H1 (cell line): ENCODE measurements around the gene MED17. TPM values are rescaled to one million over a fixed set of nuclear protein-coding genes. Genes with fewer than 3 reads are reported as not detected.

Experiments
- CTCF ChIA-PET: fragments of 300-600 bp; sonication (Branson Sonifier 250); formaldehyde crosslinking; loops from one replicate; lab custom pipeline; 2021; ENCODE audit not compliant: partially characterized antibody; lab: Charles Lee
- POLR2A ChIA-PET: fragments of 300-600 bp; sonication (Branson Sonifier 250); formaldehyde crosslinking; loops from one replicate; lab custom pipeline; 2021; ENCODE audit warnings: inconsistent platforms; ENCODE audit not compliant: partially characterized antibody; lab: Charles Lee
- DNase-seq, 2 experiments: peaks; one replicate each; pipeline versions ENCODE4 v3.0.0 to v3.0.0-alpha.2; 2010 to 2022; ENCODE audit warnings: low spot score in 2 of 2, low read depth in 1 of 2, mixed read lengths in 1 of 2
- FAIRE-seq: peaks from 2 replicates; lab custom pipeline; 2011; peaks lifted over from hg19 to GRCh38; lab: Jason Lieb, UNC
- H2AFZ ChIP-seq: 2 replicates; pipeline ENCODE4 v1.8.1; 2012; ENCODE audit warnings: low read length, inconsistent platforms
- H2AK5ac ChIP-seq: 2 replicates; pipeline ENCODE4 v1.6.1; 2013; ENCODE audit warnings: low read depth, low read length
- H2BK120ac ChIP-seq: replicated peaks from 2 replicates; pipeline ENCODE3; 2013; ENCODE audit warnings: low read depth, low read length, inconsistent platforms
- H2BK12ac ChIP-seq: 2 replicates; pipeline ENCODE4 v1.6.1; 2013; ENCODE audit warnings: low read depth, low read length
- H2BK15ac ChIP-seq: 2 replicates; pipeline ENCODE4 v1.6.1; 2013; ENCODE audit warnings: low read length
- H2BK20ac ChIP-seq: 2 replicates; pipeline ENCODE4 v1.6.1; 2013; ENCODE audit warnings: low read length
- H2BK5ac ChIP-seq: 2 replicates; pipeline ENCODE4 v1.6.1; 2013; ENCODE audit warnings: low read depth, low read length
- H3K14ac ChIP-seq: 2 replicates; pipeline ENCODE4 v1.6.1; 2013; ENCODE audit warnings: inconsistent platforms; ENCODE audit not compliant: insufficient read length
- H3K18ac ChIP-seq: 2 replicates; pipeline ENCODE4 v1.6.1; 2013; ENCODE audit warnings: low read length; ENCODE audit errors: extremely low read depth
- H3K23ac ChIP-seq: 2 replicates; pipeline ENCODE4 v1.6.1; 2013; ENCODE audit warnings: inconsistent platforms; ENCODE audit not compliant: insufficient read length
- H3K23me2 ChIP-seq: 2 replicates; pipeline ENCODE4 v1.6.1; 2013; ENCODE audit warnings: low read depth, low read length
- H3K27ac ChIP-seq: 2 replicates; pipeline ENCODE4 v1.6.1; 2011; ENCODE audit warnings: low read depth, low read length, inconsistent platforms
- H3K27me3 ChIP-seq, 4 experiments: replicated peaks in 1 of 4; 1 replicate in 1 of 4; 2 replicates in 3 of 4; pipeline versions ENCODE4 v1.6.1 to v1.8.1; 2011 to 2013; ENCODE audit warnings: low read length in 3 of 4, mild to moderate bottlenecking in 3 of 4, inconsistent platforms in 2 of 4, mixed read lengths in 2 of 4, moderate library complexity in 1 of 4; ENCODE audit not compliant: control insufficient read depth in 3 of 4, insufficient read depth in 3 of 4; ENCODE audit errors: extremely low read depth in 1 of 4
- H3K36me3 ChIP-seq, 4 experiments: 2 replicates each; pipeline versions ENCODE4 v1.6.1 to v1.8.1; 2011 to 2013; ENCODE audit warnings: mild to moderate bottlenecking in 4 of 4, low read length in 3 of 4, moderate library complexity in 2 of 4, control low read depth in 1 of 4, inconsistent platforms in 1 of 4; ENCODE audit not compliant: insufficient read depth in 4 of 4, control insufficient read depth in 2 of 4
- H3K4ac ChIP-seq: replicated peaks from 2 replicates; pipeline ENCODE3; 2013; ENCODE audit warnings: low read length, low read depth, mixed read lengths, inconsistent platforms; ENCODE audit not compliant: insufficient read length
- H3K4me1 ChIP-seq, 4 experiments: replicated peaks in 1 of 4; 1 replicate in 1 of 4; 2 replicates in 3 of 4; pipeline versions ENCODE4 v1.6.1 to v1.8.1; 2011 to 2013; ENCODE audit warnings: low read length in 3 of 4, inconsistent platforms in 2 of 4, mixed read lengths in 1 of 4; ENCODE audit not compliant: insufficient read depth in 4 of 4, control insufficient read depth in 3 of 4
- H3K4me2 ChIP-seq, 2 experiments: 2 replicates each; pipeline versions ENCODE4 v1.6.1 to v1.8.1; 2011 to 2013; ENCODE audit warnings: low read depth in 2 of 2, low read length in 2 of 2, control low read depth in 1 of 2, inconsistent platforms in 1 of 2, mild to moderate bottlenecking in 1 of 2; ENCODE audit not compliant: insufficient read depth in 1 of 2
- H3K4me3 ChIP-seq, 4 experiments: fragments of 200-600, 300-600 bp in 1 of 4; sonication (generic), shearing (Covaris generic), sonication (Bioruptor Twin) in 1 of 4; 2 replicates each; pipeline versions ENCODE4 v1.5.1 to v1.8.1; 2011 to 2016; ENCODE audit warnings: low read length in 4 of 4, low read depth in 3 of 4, control low read depth in 2 of 4, inconsistent platforms in 2 of 4, mild to moderate bottlenecking in 2 of 4, mixed read lengths in 1 of 4, moderate library complexity in 1 of 4; ENCODE audit not compliant: insufficient read depth in 2 of 4; ENCODE audit errors: extremely low read depth in 1 of 4
- H3K56ac ChIP-seq: replicated peaks from 2 replicates; pipeline ENCODE3; 2013; ENCODE audit warnings: low read depth, mild to moderate bottlenecking, mixed read lengths, low read length, inconsistent platforms; ENCODE audit not compliant: insufficient read length
- H3K79me1 ChIP-seq: 2 replicates; pipeline ENCODE4 v1.6.1; 2013; ENCODE audit warnings: low read depth, low read length, control low read depth
- H3K79me2 ChIP-seq, 2 experiments: 2 replicates each; pipeline versions ENCODE4 v1.6.1 to v1.8.1; 2012 to 2013; ENCODE audit warnings: low read length in 2 of 2, mild to moderate bottlenecking in 2 of 2, inconsistent platforms in 1 of 2; ENCODE audit not compliant: insufficient read depth in 2 of 2, control insufficient read depth in 1 of 2
- H3K9ac ChIP-seq, 4 experiments: replicated peaks in 1 of 4; 1 replicate in 1 of 4; 2 replicates in 3 of 4; pipeline versions ENCODE4 v1.6.1 to v1.8.1; 2011 to 2013; ENCODE audit warnings: low read depth in 3 of 4, low read length in 3 of 4, control low read depth in 2 of 4, mild to moderate bottlenecking in 2 of 4, moderate library complexity in 2 of 4, inconsistent platforms in 1 of 4; ENCODE audit errors: extremely low read depth in 1 of 4
- H3K9me3 ChIP-seq, 2 experiments: 2 replicates each; pipeline versions ENCODE4 v1.6.1 to v1.8.1; 2012 to 2013; ENCODE audit warnings: mild to moderate bottlenecking in 2 of 2, moderate library complexity in 2 of 2, control low read depth in 1 of 2, inconsistent platforms in 1 of 2, low read depth in 1 of 2, low read length in 1 of 2, mixed read lengths in 1 of 2; ENCODE audit not compliant: insufficient read depth in 2 of 2
- H4K20me1 ChIP-seq, 2 experiments: replicated peaks in 1 of 2; 2 replicates each; pipeline versions ENCODE3 to v1.8.1; 2011 to 2013; ENCODE audit warnings: inconsistent platforms in 2 of 2, low read length in 2 of 2, mild to moderate bottlenecking in 1 of 2; ENCODE audit not compliant: insufficient read depth in 2 of 2, control insufficient read depth in 1 of 2
- H4K5ac ChIP-seq: 2 replicates; pipeline ENCODE4 v1.6.1; 2013; ENCODE audit warnings: low read length, low read depth, mixed read lengths, inconsistent platforms; ENCODE audit not compliant: insufficient read length
- H4K8ac ChIP-seq: 2 replicates; pipeline ENCODE4 v1.8.0; 2013; ENCODE audit warnings: mild to moderate bottlenecking, moderate library complexity, low read length, inconsistent platforms; ENCODE audit not compliant: insufficient read depth; ENCODE audit errors: extremely low read depth
- H4K91ac ChIP-seq: replicated peaks from 2 replicates; pipeline ENCODE3; 2013; ENCODE audit warnings: low read length, mixed read lengths, inconsistent platforms; ENCODE audit not compliant: insufficient read length
- ASH2L ChIP-seq: fragments of 200-600, 300-600 bp; sonication (generic); IDR thresholded peaks from one replicate; pipeline ENCODE4 v1.7.1; 2017; ENCODE audit warnings: low read length
- BRCA1 ChIP-seq: IDR thresholded peaks from 2 replicates; pipeline ENCODE4 v1.6.1; 2012; ENCODE audit warnings: low read depth, low read length, improper control_type of control experiment
- EGR1 ChIP-seq: IDR thresholded peaks from 2 replicates; pipeline ENCODE4 v1.6.1; 2011; ENCODE audit warnings: low read depth, low read length, borderline replicate concordance
- MAFK ChIP-seq: IDR thresholded peaks from 2 replicates; pipeline ENCODE4 v1.6.1; 2012; ENCODE audit warnings: low read depth, mild to moderate bottlenecking, improper control_type of control experiment, low read length
- WGBS, 2 experiments: shearing (Covaris generic) in 1 of 2; methylation state at CpG; one replicate each; pipeline versions ENCODE4 v1.1.6 to v1.1.7; 2013 to 2015; ENCODE audit warnings: low lambda C conversion rate in 2 of 2, mixed read lengths in 2 of 2, inconsistent platforms in 1 of 2, low coverage in 1 of 2, missing lambda C conversion rate in 1 of 2; ENCODE audit not compliant: insufficient replicate concordance in 2 of 2, insufficient coverage in 1 of 2, insufficient read length in 1 of 2; ENCODE audit errors: extremely low coverage in 1 of 2, missing lambda C conversion rate in 1 of 2; 5-methylcytosine and 5-hydroxymethylcytosine counted together
- long read RNA-seq, 2 experiments: library from RNA in 1 of 2; library from capped mRNA in 1 of 2; stranded (forward); transcript quantifications; one replicate each; pipeline ENCODE4 v2.0.0, GENCODE V29; 2021; ENCODE audit warnings: inconsistent platforms in 1 of 2
- polyA minus RNA-seq, 3 experiments: library from RNA; depleted of rRNA, polyadenylated mRNA; stranded (reverse); fragments of >200 nt; gene quantifications; 1 replicate in 2 of 3; 2 replicates in 1 of 3; pipeline ENCODE4 v1.2.3, GENCODE V29; 2011
- polyA plus RNA-seq, 7 experiments: library from polyadenylated mRNA; depleted of rRNA in 3 of 7; stranded (reverse) in 5 of 7; unstranded in 2 of 7; fragments of >200 nt in 5 of 7; fragments of 200-250 nt in 2 of 7; gene quantifications; 1 replicate in 5 of 7; 2 replicates in 1 of 7; 4 replicates in 1 of 7; pipeline versions ENCODE4 v1.2.1 to v1.2.3, GENCODE V29; 2011 to 2013; ENCODE audit warnings: missing spikeins in 2 of 7, mixed read lengths in 2 of 7
- total RNA-seq: library from RNA; stranded (reverse); fragmentation: NEBNext Ultra II Directional; extraction: Animal tissue kit (Norgen Biotek cat#: 25700); gene quantifications from 2 replicates; pipeline ENCODE4 v1.2.1, GENCODE V29; 2021

MED17 gene, protein sequence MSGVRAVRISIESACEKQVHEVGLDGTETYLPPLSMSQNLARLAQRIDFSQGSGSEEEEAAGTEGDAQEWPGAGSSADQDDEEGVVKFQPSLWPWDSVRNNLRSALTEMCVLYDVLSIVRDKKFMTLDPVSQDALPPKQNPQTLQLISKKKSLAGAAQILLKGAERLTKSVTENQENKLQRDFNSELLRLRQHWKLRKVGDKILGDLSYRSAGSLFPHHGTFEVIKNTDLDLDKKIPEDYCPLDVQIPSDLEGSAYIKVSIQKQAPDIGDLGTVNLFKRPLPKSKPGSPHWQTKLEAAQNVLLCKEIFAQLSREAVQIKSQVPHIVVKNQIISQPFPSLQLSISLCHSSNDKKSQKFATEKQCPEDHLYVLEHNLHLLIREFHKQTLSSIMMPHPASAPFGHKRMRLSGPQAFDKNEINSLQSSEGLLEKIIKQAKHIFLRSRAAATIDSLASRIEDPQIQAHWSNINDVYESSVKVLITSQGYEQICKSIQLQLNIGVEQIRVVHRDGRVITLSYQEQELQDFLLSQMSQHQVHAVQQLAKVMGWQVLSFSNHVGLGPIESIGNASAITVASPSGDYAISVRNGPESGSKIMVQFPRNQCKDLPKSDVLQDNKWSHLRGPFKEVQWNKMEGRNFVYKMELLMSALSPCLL
- total RNA-seq, result 30.4 and 33.7 TPM in 2 replicates
- 8.0 and 8.8 TPM in 2 replicates for polyA plus RNA-seq (2011; rRNA removed)
- polyA plus RNA-seq (2011; cell fraction: cytosol; rRNA removed), result 9.8 TPM
- polyA plus RNA-seq (2011; cell fraction: nucleus; rRNA removed), result 15.3 TPM
- polyA plus RNA-seq (2012, experiment 1 of 2), result 11.4 to 20.0 TPM (median 15.0 TPM) in 4 replicates
- polyA plus RNA-seq (2012, experiment 2 of 2), result 2.8 TPM
- polyA plus RNA-seq (2013, experiment 1 of 2), result 16.0 TPM
- polyA plus RNA-seq (2013, experiment 2 of 2), result 15.3 TPM
- polyA minus RNA-seq (2011; rRNA and poly(A)+ RNA removed), result 19.8 and 20.5 TPM in 2 replicates
- 10.5 TPM for polyA minus RNA-seq (2011; cell fraction: cytosol; rRNA and poly(A)+ RNA removed)
- polyA minus RNA-seq (2011; cell fraction: nucleus; rRNA and poly(A)+ RNA removed), result 50.3 TPM
- long read RNA-seq, experiment 1, full-length matches to known transcripts, result 16 of 24 reads
- long read RNA-seq, experiment 1, partial matches to known transcripts, result 4 of 24 reads
- long read RNA-seq, experiment 1, other reads (novel, unspliced or antisense), result 4 of 24 reads
- long read RNA-seq, experiment 2, full-length matches to known transcripts, result 18 of 20 reads
- long read RNA-seq, experiment 2, partial matches to known transcripts, result 2 of 20 reads
- long read RNA-seq, experiment 2, other reads (novel, unspliced or antisense), result 0 of 20 reads

DNA sequence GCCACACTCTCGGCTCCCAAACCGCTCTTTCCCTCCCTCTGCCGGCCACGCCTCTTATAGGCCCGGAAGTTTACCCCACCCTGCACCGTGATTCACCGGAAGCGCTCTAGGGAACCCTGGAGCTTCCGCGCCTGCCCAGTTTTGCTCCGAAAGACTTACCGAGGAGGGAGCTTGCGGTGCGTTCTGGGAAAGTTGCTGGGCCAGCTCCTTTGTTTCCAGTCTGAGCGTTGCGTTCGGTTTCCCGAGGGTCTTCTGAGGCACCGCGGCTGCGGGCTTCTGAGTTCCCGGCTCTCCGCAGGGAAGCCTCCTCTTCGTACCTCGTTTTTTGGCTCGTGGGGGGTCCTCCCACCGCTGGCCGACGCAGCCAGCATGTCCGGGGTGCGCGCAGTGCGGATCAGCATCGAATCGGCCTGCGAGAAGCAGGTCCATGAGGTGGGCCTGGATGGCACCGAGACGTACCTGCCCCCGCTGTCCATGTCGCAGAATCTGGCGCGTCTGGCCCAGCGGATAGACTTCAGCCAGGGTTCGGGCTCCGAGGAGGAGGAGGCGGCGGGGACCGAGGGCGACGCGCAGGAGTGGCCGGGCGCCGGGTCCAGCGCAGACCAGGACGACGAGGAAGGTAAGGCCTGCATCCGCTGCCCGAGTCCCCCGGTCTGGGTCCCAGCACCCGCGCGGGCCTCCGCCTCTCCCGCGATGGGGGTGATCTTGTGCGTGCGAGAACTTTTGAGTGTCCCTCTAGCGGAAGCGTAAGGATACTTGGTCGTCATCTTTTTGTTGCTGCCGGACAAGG lies at the start of gene MED17:
TSS of gene MED17 (plus strand) at position 138 of the 790 bp plus-strand sequence. CDS start at position 370, 232 bp downstream.
- H3K56ac ChIP-seq, result peak within 1 kb of the TSS; percentile 98
- peak within 1 kb of the TSS; percentile 99 for H4K8ac ChIP-seq
- CTCF ChIA-PET, result interaction anchor here (0.9 to 1.6 kb wide), 8 partner anchors 9 to 111 kb away, joined by 3 to 10 read pairs (median 4); partner anchors contain the start of genes C11orf54 and TAF1D
- H2BK15ac ChIP-seq, result no peak within 1 kb of the TSS
- H3K4ac ChIP-seq, result peak within 1 kb of the TSS; percentile 96
- peaks cover 0 to 22% (median 2%) of the 10 kb centered on the region in 4 experiments; a peak in 3 of 8 replicates for H3K36me3 ChIP-seq
- H3K4me3 ChIP-seq, result peak within 1 kb of the TSS; percentile 93 to 99 (median 95)
- no peak within 1 kb of the TSS for H2BK20ac ChIP-seq
- POLR2A ChIA-PET, result interaction anchor here (0.7 to 7.3 kb wide), 36 partner anchors 8 to 1058 kb away, joined by 3 to 134 read pairs (median 4); partner anchors contain the start of genes C11orf54 and TAF1D
- H3K4me2 ChIP-seq, result peak within 1 kb of the TSS; percentile 51 to 66
- H4K91ac ChIP-seq, result peak within 1 kb of the TSS; percentile 99
- H4K5ac ChIP-seq, result peak within 1 kb of the TSS; percentile 92
- H3K23me2 ChIP-seq, result no peaks in the 10 kb centered on the region; the same call in 1 of the 2 replicates
- DNase-seq, result peak; percentile 75 to 85
- H3K9me3 ChIP-seq, result no peaks in the 10 kb centered on the region
- FAIRE-seq, result peak; percentile 42
- H3K14ac ChIP-seq, result peak within 1 kb of the TSS; percentile 62
- peaks cover 6 to 11% of the 10 kb centered on the region in 2 experiments for H4K20me1 ChIP-seq
- peak within 1 kb of the TSS; percentile 97; the same call in 1 of the 2 replicates for H2AFZ ChIP-seq
- peak within 1 kb of the TSS; percentile 95 for H3K27ac ChIP-seq
- peaks cover 0 to 4% (median 1%) of the 10 kb centered on the region in 4 experiments; a peak in 1 of 7 replicates for H3K4me1 ChIP-seq
- H3K27me3 ChIP-seq, result no peaks in the 10 kb centered on the region
- H3K18ac ChIP-seq, result peak within 1 kb of the TSS; percentile 99
- peak within 1 kb of the TSS; percentile 93 to 99 (median 96) for H3K9ac ChIP-seq
- H2BK5ac ChIP-seq, result peak within 1 kb of the TSS; percentile 97
- H3K79me2 ChIP-seq, result peaks cover 15 to 53% of the 10 kb centered on the region in 2 experiments
- no peak within 1 kb of the TSS for H3K23ac ChIP-seq
- WGBS, 2 experiments, result 0% methylated on average over 48 of the region's 72 CpGs; no CpG with 5 or more reads in 1 of the 2 experiments
- peak within 1 kb of the TSS; percentile 80; the same call in 1 of the 2 replicates for H2BK12ac ChIP-seq
- H3K79me1 ChIP-seq, result peaks cover 3% of the 10 kb centered on the region; the same call in 1 of the 2 replicates
- H2AK5ac ChIP-seq, result 0 out of 2 replicates have a peak within 1 kb of the TSS, but pooled peaks have one; percentile 61
- H2BK120ac ChIP-seq, result no peak within 1 kb of the TSS
- TF ChIP-seq EGR1, result no peak
- peak; percentile 79 for TF ChIP-seq ASH2L
- no peak for TF ChIP-seq MAFK
- TF ChIP-seq BRCA1, result no peak
